Dedifferentiated amniotic fluid mesenchymal stem cell (primary cell): ENCODE results near the gene HOXB2.

Source experiments
- DNase-seq: peaks from one replicate; pipeline ENCODE4 v3.0.0-alpha.2; 2016; ENCODE audit errors: extremely low spot score

Gene HOXB2

DNA sequence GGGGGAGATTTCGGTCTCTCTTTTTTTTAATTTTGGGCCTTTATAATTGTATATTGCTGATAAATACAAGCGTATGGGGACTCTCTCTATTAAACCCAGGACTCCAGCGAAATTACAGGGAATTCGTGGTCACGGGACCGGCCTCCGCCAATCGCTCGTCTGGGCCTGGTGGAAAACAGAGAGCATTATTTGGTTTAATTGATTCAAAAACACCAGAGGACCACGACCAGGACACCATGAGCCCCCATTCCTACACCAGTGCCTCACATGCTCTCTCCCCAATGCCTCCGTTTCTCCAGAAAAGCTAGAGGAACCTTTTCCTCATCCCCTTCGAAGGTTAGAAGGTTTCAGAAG is at the start of gene HOXB2:
Gene HOXB2, minus strand, starts transcription at position 88 of the 354 bp plus-strand sequence. CDS start 198 bp downstream, outside the sequence.
- no peak for DNase-seq

DNA sequence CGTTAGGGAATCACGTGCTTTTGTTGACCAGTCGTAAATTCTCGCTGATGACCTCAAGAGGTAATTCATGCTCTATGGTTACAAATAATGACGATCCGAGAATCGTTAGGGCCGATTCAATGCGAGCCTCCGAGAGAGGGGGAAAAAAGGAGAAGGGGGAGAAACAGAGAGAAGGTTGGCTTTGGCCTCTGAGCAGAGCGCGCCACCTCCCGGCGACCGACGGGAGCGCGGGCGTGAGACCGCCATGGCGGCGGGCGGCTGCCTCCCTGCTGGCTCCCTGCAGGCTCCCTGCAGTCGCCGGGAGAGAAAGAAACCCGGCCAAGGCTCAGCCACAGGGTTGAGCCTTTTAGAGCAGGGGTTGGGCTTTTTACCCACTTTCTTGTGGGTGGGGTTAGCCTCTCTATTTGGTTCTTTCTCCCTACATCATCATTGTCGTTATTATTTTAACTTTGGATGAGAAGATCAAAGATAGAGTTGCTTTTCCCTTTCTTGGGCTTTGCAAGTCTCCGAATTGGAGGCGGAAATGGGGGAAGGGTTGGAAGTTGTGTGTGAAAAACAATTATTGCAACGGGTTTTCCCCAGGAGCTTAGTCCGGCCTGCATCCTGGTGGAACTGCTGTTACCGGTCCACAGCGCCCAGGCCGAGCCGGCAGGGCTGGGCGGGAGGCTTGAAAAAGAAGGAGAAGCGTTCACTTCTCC is 49.1 kb upstream of the HOXB2 start:
- no peak for DNase-seq

DNA sequence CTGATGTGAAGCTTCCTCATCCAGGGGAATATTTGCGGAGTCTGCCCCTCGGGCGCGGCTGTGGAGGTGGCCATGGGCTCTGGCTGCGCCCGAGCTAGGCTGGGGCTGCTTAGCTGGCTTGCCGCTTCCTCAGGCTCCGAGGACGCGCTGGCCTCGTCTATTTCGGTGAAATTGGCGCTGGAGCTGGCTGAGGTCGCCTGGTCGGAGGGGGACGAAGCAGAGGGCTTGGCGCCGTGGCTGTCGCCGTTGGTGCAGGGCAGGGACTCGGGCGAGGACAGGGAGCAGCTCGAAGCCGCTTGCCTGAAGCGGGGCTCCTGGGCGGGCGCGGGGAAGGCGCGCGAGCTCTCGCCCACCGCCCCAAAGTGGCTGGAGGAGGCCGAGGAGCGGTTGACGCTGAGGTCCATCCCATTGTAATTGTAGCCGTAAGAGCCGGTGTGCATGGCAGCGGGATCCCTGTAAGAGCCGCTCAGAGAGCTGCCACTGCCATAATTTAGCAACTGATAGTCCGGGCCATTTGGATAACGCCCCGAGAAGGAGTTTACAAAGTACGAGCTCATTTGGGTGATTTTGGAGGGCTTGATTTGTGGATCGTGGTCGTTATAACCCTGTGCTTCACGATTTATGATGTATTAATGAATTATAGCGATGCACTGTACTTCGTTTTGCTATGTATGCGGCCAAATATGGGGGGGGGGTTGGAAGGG is 48.4 kb upstream of the HOXB2 start, which contains the start of gene HOXB5:
Gene HOXB5, minus strand, starts transcription at position 654 of the 704 bp plus-strand sequence. Its CDS starts 97 bp downstream, at position 557.
- DNase-seq: no peak

DNA sequence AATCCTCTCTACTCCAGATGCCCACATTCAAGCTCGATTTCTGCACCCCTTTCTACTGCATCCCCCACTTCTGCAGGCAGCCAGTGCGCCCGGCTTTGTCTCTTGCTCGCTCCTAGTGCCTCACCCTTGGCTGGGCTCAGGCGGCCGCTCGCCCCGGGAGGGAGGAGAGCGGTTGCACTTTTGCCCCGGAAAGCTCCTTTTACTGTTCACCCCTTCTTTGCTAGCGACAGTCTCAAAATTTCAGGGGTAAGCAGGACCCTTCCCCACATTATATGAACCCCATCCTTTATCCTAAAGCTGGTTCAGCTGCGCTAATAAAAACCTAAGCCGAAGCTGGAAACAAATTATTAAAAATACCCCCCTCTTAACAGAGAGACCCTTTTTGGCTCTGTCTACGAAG is 47.7 kb upstream of the HOXB2 start:
- no peak for DNase-seq

DNA sequence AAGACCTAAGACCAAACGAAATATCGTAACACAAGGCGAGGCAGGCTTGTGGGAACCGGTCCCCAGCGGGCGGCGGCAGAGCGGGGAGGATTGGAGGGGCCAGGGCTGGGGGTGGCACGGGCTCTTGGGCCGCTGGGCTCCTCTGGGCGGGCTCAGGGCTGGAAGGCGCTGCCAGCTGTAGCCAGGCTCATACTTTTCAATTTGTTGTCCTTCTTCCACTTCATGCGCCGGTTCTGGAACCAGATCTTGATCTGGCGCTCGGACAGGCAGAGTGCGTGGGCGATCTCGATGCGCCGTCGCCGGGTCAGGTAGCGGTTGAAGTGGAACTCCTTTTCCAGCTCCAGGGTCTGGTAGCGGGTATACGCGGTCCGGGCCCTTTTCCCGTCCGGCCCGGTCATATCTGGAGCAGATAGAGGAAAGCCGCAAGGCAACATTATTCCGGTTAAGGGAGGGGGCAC is 47.2 kb upstream of the HOXB2 start:
- no peak for DNase-seq

DNA sequence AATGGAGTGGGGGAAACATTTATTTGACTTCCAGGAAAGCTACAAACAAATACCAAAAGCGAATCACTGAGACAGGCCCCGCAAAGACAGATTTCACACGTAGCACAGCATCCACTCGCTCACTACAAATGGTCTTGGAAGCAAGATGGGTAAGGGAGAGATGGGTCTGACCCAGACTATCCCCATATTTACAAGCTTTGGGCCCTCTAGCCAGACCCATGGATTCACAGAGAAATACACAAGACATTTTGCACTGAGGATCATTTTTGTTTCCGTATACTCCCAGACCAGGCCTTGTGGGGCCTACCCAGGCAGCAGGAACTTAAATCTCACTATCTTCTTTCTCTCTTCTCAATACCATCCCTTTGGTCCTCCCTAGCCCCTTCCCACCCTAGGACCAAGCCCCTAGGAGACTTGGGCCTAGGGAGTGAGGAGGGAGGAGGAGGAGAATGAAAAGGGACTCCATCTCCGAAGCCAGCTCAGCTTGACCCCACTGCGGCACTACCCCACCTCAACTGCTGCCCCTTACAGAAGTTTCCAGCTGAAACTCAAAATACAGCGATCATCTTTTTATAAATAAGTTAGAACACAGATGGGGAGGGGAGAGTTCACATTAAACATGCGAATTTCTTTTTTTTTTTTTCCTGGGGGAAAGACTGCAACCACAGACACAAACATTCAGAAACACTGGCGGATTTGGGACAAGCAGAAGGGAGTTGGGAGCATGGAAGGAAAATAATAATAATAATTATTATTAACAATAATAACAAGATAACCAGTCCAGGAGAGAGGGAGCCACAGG is 46.5 kb upstream of the HOXB2 start:
- DNase-seq: no peak

DNA sequence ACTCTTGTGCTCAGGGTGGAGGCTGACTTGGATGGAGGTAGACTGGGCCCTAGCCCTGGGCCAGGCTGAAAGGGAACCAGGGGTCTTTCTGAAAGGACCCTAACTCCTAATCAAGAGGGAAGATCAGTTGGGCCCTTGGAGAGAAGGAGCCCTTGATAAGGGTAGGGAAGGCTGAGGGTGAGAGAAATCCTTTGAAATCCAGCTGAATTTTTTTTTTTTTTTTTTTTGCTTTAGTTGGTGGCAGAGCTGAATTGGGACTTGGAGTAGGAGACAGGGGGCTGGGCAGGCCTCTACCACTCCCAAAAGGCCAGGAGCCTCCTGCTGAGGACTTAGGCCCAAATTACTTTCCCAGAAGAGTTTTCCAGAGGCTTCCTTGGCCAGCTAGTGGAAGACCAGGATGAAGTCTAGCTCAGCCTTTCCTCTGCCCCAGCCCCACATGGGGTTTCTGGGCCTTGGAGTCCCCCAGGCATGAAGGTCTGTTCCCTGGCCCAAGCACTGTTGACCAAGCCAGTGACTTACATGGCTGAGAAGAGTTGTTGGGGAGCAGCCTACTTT is 45.8 kb upstream of the HOXB2 start:
- no peak for DNase-seq

DNA sequence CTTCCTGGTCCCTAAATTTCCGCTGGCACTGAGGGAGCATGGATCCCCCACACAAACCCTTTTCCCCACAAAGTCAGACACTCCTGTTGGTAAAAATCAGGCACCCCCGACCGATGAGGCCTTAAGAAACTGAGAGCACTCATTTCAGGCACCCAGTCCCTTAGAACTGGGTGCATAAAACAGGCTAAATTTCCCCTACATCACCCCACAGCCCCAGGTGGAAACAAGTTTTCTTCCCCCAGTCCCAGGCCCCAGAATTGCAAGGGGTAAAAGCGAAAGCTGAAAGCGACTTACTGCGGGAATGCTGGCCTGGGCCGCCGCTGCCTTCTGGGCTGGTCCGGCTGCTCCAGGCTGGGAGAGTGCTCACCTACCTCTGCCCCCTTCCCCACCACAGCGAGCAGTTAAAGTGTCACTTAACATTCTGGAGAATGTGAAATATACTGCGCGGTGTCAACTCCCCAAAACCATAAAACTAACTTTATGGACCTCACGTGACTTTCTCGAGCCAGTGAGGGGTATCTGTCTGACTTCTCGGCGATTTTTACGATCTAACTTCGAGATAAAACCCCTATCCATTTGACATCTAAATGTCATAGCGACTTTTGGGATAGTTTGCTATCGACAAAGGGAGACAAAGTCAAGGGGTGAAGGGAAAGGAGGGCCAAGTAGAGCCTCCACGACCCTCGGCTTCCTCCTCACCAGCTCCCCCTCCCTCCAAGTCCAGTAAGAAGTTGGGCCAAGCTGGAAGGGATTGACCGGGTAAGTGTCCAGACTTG is 45.1 kb upstream of the HOXB2 start, which contains the start of gene HOXB3:
Gene HOXB3, minus strand, starts transcription at position 411 of the 776 bp plus-strand sequence. CDS start 37,767 bp downstream, outside the sequence.
- no peak for DNase-seq

DNA sequence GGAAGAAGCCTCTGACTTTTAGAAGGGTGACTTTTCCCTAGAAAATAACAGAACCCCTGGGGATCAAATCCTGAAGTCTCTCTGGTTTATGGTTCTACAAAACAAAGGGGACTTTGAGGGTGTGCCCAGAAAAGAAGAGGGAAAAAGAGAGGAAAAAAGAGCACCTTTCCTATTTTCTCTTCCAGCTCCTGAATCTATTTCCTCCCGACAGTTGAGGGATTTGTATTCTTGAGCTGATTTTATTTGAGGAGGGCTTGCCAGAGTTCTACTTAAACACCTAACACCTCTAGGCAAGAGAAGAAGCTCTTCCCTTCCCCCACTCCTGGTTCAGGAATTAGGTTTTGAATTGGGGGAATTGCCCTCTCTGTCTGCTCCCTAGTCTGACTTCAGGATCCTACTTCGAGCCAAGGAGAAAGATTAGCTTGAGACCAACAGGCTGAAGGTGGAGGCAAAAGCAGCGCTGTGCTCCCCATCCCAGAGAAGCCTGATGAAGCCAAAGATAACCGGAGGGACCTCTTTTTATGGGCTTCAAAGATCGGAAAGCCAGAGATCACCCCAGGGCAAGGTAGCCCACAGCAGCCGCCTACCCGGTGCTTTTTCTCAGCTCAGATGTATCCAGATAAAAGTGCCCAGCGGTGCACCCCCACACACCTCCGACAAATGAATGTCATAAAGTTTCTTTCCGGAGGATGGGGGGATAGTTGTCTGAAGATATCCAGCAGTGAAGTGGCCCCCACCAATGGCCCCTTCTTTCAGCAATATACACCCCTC is 44.3 kb upstream of the HOXB2 start:
- DNase-seq: no peak

DNA sequence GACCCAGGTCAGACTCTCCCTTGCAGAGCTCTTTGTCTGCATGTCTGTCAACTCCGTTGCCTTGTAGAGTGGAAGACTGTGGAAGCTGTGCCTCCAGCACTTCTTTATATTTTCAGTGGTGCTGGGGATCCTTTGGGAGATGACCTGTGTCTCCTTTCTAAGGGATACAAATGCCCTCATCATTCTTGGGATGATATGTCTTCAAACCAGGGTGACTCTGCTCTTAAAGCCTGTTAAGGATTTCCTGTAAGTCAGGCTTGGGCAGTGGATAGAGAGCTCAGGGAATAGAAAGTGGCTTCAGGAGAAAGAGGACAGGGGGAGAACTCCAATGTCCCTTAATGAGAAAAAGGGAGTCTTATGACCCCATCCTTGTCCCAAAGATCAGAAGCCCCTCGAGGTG is 43.6 kb upstream of the HOXB2 start:
- DNase-seq: no peak

DNA sequence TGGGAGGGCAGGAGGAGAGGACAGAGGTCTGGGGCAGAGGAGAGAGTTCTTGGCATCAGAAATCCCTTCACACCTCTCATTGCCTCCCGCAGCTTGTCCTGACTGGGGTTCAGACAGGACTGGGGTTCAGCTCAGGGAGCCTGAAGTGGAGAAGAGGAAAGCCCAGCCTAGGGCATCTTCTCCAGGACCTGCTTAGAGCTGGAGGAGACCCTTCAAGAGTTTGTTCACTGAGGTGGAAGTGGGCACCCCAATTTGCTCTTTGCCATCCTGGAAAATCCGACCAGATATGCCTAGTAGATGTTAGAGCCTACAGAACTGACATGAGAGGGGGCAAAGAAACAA is 43.1 kb upstream of the HOXB2 start:
- DNase-seq: no peak

DNA sequence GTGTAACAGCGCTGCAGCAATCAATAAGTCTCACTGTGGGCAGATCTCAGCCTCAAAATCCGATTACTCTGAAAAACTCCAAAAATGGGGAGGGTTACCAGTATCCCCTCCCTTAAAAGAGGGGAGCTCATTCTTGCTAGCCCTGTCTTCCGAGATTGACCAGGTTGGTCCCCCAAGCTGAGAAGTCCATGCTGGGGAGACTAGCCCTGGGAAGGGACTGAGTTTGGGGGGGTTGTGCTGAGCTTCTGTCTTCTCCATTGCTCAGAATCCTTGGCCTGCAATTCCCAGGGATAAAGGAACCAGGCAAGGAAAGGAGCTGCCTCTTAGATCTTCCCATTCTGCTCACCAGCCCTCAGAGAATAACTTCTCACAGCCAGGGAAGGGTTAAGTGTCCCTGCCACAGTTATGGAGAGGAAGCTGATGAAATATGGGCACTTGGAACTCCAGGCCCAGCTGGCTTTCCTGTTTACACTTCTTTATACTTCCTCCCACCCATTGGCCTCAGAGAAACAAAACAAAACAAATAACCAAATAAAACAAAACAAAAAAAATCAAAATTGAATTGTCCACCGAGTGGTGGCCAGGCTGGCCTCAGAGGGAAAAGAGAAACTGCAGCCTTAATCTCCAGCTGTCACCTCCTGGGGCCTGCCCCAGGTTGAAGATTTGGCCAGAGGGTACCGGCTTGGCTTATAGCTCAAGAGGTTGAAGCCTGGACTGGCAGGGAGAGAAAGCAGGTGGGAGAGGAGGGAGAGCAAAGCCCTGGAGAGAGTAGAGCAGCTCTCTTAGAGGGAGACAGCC is 42.6 kb upstream of the HOXB2 start:
- DNase-seq: no peak

DNA sequence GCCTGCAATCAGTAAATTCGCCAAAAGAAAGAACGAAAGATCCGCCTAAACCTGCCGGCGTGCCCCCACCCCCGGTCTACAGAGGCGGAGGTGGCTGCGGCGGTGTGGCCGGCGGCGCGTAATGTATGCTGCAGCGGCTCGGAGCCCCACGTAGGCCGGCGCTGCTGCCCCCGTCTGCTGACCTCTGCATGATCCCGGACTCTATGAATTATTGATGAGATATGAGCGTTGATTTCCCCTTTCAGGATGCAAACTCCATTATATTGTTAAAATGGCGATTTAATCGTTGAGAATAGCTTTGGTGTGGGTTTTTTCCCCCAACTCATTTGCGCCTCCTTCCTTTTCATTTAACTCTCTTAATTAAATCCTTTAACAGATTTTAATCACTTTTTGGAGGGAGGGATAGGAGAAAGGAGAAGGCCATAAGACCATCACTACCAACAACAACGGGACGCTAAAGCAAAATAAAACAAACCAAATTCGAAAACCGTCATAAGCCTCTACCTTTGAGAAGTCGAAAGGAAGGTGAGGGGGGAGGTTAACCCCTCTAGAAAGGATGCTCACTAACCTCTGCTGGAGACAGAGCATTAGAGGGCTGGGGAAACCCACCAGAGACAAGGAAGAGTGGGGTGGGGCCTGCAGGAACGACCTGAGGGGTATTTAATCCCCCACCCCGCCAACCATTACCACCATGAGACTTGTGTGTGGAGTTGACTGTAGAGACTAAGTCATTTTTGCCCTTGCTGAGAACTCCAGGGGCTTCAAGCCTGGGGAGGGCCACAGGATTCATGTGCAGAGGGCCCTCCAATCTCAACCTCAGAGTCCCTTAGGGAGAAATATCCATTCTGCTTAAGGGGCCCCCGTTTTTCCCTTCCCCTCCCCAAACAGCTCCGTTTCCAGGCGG is 41.7 kb upstream of the HOXB2 start:
- no peak for DNase-seq

DNA sequence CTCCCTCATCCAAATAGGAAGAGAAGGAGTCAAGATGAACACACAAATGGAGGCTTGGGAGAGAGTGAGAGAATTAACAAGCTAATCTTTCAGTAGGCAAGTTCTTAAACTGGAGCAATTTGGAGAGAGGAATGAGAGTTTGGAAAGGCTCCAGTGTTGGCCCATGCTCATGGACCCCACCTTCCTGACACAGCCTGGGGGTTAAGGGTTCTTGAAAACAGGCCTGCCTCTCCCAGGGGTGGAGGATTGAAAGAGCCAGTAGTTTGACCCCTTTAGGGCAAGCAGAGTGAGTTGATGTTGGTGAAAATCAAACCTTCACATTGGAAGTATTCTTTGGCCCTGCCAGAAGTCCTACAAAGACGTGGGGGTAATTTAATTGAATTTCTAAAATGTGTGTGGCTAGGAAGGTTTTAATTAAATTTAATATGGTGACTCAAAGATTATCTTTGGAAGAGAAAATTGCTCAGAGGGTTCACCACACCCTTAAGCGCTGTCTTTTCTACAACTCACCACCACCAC is 39.4 kb upstream of the HOXB2 start:
- DNase-seq: no peak

DNA sequence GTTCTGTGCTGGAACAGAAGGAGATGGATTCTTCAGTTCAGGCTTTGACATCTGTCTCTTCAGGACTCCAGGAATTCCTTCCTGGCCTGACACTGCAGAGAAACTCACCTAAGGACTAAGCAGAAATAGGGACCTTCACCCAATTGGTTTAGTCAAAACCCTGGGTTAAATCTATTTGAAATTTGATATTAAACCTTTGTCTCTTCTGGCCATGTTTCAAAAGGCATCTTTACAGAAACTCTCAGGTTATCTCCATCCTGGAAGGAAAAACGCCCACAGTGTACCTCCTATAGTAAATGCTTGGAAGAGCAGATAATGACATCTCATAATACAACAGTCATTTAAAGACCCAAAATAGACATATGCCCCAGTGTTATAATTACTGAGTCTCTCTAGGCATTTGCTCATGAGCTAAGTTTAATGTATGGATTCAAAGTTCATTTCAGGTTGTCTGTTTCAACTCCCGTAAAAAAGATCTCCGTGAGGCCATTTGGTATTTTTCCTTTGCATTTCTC is 38.9 kb upstream of the HOXB2 start:
- no peak for DNase-seq

DNA sequence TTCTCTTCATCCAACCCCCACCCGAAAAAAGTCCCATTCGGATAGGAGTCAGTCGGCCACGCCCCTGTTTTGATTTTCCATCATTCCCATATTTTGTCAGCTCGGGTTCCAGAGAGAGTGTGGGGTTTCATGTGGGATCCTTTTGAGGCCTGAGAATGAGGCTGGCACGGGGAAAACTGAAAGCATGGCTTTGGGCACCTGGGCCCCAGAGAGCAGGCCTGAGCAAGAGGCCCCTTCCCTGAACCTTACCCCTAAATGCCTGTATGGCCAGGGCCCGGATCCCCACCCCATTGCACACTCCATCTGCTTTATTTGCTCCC is 37.8 kb upstream of the HOXB2 start:
- DNase-seq: no peak

DNA sequence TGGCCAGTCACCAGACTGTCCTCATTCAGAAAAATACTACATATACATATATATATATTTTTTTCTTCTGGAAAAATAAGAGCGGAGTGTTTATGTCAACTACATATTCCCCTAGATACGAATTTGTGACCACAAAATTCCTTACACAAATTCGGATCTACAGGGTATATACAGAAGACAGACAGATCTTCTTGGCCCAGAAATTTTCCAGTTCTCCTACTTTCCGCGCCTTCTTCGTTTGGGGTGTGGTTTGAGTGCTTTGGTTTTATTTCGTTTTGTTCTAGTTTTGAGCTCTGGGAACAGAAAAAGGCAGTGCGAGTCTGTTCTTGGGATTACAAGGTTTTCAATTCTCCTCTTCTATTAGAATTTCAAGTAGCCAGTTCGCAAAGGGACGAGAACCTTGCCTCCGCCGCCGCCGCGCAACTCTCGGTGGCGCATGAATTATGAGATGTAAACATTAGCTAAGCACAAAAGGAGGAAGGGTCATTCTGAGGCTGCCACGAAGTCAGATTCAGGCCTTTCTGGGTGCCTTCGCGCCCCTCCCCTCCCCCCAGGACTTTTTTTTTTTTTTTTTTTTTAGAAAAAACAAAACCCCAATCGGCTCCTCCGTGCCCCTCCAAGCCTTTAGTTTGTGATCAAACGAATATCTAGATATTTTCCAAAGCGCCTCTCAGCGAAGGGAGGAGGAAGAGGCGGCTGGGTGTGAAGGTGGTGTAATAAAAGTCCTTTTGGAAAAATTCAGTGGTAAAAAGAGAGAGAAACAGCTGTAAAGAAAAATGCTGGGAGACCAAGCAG is 35.0 kb upstream of the HOXB2 start:
- DNase-seq: no peak

DNA sequence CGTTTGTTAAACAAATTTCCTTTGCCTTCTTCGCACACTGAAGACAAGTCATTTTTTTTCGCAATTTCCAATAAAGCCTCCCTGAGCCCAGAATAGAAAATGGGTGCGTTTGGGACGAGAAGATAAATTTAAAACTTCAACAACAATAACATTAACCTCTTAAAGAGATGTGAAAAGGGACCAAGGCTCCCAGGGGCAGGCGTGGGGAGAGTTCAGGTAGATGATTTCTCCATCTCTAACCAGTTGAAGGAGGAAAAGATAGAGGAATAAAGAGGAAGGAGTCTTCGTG is 34.5 kb upstream of the HOXB2 start:
- DNase-seq: no peak
